Measurements from ENCODE around the gene GOLM1.

DNA sequence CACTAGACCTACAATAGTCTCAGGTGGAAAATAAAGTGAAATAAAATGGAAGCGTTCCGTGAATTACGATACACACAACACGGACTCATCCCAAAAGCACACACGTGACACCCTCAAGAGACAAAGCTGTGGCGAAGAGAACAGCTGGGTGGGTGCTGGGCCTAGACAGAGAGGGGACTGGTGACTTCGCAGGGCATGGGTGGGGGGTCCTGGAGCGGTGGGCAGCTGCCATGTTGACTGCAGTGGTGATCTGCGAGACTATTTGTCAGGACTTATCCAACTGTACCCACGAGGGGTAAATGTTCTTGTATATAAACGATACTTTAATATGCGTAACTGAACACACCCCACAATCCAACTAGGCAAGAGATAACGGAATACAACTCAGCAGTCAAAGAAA, 52.0 kb downstream of the GOLM1 start:
- no peak for TF ChIP-seq EZH2phosphoT487 (IDR thresholded peaks at IDR 0.05; ENCODE audit: insufficient read depth, low read depth)
- no peak for TF ChIP-seq EZH2 (IDR thresholded peaks at IDR 0.05; ENCODE audit: insufficient read depth, poor library complexity, severe bottlenecking)
